ENCODE measurements around the gene TPH1.

The TPH1 gene

GRCh38 chr11:18061351-18061750 lies 15.3 kb upstream of the TPH1 start:
- TF ChIP-seq ZBTB7A (IDR thresholded peaks at IDR 0.05; ENCODE audit: low read depth) (no peak), CEBPB (IDR thresholded peaks at IDR 0.05) (no peak), YY1 (IDR thresholded peaks at IDR 0.05; ENCODE audit: low read depth) (no peak), TEAD4 (IDR thresholded peaks at IDR 0.05) (no peak), CREB1 (IDR thresholded peaks at IDR 0.05; ENCODE audit: low read depth) (no peak), FOXM1 (IDR thresholded peaks at IDR 0.05; ENCODE audit: borderline replicate concordance, low read depth) (no peak), MAX (IDR thresholded peaks at IDR 0.05) (no peak), TAF1 (IDR thresholded peaks at IDR 0.05; ENCODE audit: low read depth) (no peak), EGR1 (IDR thresholded peaks at IDR 0.05) (no peak), TCF12 (IDR thresholded peaks at IDR 0.05; ENCODE audit: low read depth) (no peak)
- TF ChIP-seq, protein P1, sequence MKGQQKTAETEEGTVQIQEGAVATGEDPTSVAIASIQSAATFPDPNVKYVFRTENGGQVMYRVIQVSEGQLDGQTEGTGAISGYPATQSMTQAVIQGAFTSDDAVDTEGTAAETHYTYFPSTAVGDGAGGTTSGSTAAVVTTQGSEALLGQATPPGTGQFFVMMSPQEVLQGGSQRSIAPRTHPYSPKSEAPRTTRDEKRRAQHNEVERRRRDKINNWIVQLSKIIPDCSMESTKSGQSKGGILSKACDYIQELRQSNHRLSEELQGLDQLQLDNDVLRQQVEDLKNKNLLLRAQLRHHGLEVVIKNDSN (IDR thresholded peaks at IDR 0.05) = no peak
- TF ChIP-seq, protein P2, sequence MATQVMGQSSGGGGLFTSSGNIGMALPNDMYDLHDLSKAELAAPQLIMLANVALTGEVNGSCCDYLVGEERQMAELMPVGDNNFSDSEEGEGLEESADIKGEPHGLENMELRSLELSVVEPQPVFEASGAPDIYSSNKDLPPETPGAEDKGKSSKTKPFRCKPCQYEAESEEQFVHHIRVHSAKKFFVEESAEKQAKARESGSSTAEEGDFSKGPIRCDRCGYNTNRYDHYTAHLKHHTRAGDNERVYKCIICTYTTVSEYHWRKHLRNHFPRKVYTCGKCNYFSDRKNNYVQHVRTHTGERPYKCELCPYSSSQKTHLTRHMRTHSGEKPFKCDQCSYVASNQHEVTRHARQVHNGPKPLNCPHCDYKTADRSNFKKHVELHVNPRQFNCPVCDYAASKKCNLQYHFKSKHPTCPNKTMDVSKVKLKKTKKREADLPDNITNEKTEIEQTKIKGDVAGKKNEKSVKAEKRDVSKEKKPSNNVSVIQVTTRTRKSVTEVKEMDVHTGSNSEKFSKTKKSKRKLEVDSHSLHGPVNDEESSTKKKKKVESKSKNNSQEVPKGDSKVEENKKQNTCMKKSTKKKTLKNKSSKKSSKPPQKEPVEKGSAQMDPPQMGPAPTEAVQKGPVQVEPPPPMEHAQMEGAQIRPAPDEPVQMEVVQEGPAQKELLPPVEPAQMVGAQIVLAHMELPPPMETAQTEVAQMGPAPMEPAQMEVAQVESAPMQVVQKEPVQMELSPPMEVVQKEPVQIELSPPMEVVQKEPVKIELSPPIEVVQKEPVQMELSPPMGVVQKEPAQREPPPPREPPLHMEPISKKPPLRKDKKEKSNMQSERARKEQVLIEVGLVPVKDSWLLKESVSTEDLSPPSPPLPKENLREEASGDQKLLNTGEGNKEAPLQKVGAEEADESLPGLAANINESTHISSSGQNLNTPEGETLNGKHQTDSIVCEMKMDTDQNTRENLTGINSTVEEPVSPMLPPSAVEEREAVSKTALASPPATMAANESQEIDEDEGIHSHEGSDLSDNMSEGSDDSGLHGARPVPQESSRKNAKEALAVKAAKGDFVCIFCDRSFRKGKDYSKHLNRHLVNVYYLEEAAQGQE (IDR thresholded peaks at IDR 0.05; ENCODE audit: low read depth) = no peak

GRCh38 chr11:18056561-18057181 lies 10.6 kb upstream of the TPH1 start:
- TF ChIP-seq MAX (IDR thresholded peaks at IDR 0.05) (no peak), CREB1 (IDR thresholded peaks at IDR 0.05; ENCODE audit: low read depth) (no peak), EP300 (IDR thresholded peaks at IDR 0.05; ENCODE audit: borderline replicate concordance) (no peak)

GRCh38 chr11:18054511-18055103 lies 8.5 kb upstream of the TPH1 start:
- TF ChIP-seq EGR1 (IDR thresholded peaks at IDR 0.05) = no peak

DNA sequence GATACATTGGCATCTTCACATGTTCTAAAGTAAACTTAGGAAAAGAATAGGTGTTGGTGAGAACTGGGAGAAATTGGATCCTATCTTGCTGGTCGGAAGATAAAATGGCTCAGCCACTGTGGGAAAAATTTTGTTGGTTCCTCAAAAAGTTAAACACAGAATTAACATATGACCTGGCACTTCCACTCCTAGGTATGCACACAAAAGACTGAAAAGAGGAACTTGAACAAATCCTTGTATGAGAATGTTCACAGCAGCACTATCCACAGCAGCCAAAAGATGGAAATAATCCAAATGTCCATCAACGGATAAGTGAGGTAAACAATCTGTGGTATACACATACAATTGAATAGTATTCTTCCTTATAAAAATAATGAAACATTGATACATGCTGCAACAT lies 4.8 kb upstream of the TPH1 start:
- TF ChIP-seq CREB1 (IDR thresholded peaks at IDR 0.05; ENCODE audit: low read depth) (no peak), FOXM1 (IDR thresholded peaks at IDR 0.05; ENCODE audit: borderline replicate concordance, low read depth) (no peak), EGR1 (IDR thresholded peaks at IDR 0.05) (no peak)

- TF ChIP-seq YY1 (IDR thresholded peaks at IDR 0.05; ENCODE audit: low read depth) = no peak
- TF ChIP-seq, protein P2 (IDR thresholded peaks at IDR 0.05; ENCODE audit: low read depth) = no peak
- TF ChIP-seq EP300 (IDR thresholded peaks at IDR 0.05; ENCODE audit: borderline replicate concordance) = no peak
- TF ChIP-seq, protein P1 (IDR thresholded peaks at IDR 0.05) = no peak
- no peak for TF ChIP-seq TEAD4 (IDR thresholded peaks at IDR 0.05)
- no peak for TF ChIP-seq TAF1 (IDR thresholded peaks at IDR 0.05; ENCODE audit: low read depth)
- no peak for TF ChIP-seq EGR1 (IDR thresholded peaks at IDR 0.05)
- no peak for TF ChIP-seq CREB1 (IDR thresholded peaks at IDR 0.05; ENCODE audit: low read depth)
Observed at GRCh38 chr11:18036456-18036855, 9.6 kb downstream of the TPH1 start.

DNA sequence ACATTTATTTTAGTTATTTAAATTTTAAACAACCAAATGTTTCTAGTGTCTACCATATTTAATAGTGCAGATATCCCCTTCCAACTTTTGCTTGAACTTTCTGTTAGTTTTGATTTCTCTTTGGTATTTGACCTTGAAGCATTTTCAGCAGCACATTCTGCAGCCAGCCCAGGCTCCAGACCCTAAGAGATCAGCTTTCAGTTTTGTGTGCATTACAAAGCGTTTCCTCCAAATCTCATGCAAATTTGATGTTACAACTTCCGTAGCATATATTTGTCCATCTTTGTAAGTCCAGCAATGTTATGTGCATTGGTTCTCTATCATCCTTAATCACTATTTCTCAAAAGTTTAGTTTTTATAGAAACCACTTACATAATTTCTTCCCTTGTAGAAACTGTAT lies 18.6 kb downstream of the TPH1 start:
- TF ChIP-seq CEBPB (IDR thresholded peaks at IDR 0.05) (no peak), EP300 (IDR thresholded peaks at IDR 0.05; ENCODE audit: borderline replicate concordance) (no peak), MAX (IDR thresholded peaks at IDR 0.05) (no peak), YY1 (IDR thresholded peaks at IDR 0.05; ENCODE audit: low read depth) (no peak), ZBTB7A (IDR thresholded peaks at IDR 0.05; ENCODE audit: low read depth) (no peak), CREB1 (IDR thresholded peaks at IDR 0.05; ENCODE audit: low read depth) (no peak)
- TF ChIP-seq, protein P1 (IDR thresholded peaks at IDR 0.05) = no peak

Data from Ishikawa (cell line).